Globus pallidus (tissue), 1 donor: ENCODE data around the gene RPL41.
"Not testable (repeated sequence)": the region's sequence is repeated elsewhere in the genome, so short reads cannot be mapped to it uniquely, and the experiment has no call there.

ENCODE experiments used
- DNase-seq: peaks from one replicate; pipeline ENCODE4 v3.0.0-alpha.2; 2015; ENCODE audit warnings: low spot score

Gene RPL41

DNA sequence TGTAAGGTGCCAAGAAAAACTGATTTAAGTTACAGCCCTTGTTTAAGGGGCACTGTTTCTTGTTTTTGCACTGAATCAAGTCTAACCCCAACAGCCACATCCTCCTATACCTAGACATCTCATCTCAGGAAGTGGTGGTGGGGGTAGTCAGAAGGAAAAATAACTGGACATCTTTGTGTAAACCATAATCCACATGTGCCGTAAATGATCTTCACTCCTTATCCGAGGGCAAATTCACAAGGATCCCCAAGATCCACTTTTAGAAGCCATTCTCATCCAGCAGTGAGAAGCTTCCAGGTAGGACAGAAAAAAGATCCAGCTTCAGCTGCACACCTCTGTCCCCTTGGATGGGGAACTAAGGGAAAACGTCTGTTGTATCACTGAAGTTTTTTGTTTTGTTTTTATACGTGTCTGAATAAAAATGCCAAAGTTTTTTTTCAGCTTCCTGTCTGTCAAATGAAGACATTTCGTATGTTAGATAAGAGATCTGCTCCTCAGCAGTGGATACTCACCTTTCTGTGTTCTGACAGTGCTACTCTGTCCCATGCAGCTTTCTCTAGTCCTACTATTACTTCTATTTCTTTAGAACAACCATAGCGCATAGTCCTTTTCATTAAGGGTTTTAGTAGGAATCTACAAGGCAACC, 13.2 kb upstream of the RPL41 start:
- no peak for DNase-seq

DNA sequence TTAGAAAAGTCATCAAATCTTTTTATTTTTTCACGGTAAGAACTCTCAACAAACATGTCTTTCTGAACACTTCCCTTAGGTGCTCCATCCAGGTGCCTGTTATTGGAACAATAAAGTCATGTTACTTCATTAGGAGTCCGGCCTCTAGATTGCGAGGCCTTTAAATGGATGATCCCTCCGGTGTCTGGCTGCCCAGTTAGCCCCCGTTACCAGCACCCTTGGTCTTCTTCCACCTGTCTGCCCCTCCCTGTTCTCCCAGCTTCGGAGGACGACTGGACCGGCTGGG, 12.7 kb upstream of the RPL41 start:
- no peak for DNase-seq

DNA sequence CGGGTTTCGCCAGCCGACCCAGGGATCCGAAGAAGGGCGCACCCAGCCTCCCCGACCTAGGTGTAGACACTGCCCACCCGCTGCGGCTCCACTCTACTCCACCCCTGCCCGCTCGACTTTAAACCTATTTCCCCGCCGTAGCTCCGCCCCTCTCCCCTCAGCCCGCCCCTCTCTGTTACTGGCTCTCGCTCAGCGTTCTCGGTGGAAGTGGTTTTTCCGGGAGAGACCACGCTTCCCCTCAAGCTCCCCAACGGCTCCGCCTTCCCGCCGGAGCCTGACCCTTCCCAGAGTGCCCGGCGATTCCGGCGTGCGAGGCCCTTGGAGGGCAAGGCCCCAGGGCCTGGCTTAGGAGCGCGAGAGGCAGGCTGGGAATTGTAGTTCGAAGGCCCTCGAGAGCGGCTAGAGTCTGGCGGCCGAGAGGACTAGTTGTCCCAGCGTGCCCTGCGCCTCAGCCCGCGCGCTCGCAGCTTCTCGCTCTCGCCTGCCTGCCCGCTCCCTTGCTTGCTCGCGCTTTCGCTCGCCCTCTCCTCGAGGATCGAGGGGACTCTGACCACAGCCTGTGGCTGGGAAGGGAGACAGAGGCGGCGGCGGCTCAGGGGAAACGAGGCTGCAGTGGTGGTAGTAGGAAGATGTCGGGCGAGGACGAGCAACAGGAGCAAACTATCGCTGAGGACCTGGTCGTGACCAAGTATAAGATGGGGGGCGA, 12.2 kb upstream of the RPL41 start, which contains the start of gene PA2G4:
Gene PA2G4 (plus strand): TSS at position 451 of the 706 bp plus-strand sequence. CDS start 179 bp downstream, at position 630.
- DNase-seq, result peak; percentile 98

DNA sequence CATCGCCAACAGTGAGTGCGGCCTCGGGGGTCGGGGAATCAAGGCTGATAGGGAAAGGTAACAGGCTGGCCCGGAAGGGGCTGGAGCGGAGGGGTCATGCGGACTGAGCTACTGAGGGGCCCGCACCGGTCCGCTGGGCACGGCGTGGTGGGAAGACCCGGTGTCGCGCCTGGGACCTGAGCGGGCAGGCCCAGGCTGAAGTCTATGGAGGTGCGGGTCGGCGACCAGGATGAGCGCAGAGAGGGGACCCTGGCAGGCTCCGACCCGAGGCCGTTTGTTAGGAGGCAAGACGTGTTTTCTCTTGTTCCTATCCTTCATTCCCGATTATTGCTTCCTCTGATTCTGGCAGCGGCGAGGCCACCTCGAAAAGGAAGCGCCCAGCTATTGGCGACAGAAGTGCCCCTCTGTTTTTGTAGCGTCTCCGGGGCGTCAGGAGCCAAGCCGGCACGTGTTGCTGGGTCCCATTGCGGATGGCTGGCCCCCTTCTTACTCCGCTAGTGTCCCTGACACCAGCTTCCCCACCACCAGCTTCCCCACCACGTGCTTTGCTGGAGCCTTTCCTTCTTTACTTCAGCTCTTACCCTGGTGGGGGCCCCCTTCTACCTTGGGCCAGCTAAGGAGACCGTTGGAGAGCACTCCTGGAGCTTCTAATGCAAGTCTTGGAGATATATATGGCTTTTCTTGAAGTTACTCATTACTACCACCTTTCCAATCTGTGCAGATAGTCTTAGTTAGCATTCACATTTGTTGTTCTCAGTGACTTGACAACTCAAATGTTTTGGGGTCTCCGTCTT, 11.4 kb upstream of the RPL41 start:
- DNase-seq, result no peak

DNA sequence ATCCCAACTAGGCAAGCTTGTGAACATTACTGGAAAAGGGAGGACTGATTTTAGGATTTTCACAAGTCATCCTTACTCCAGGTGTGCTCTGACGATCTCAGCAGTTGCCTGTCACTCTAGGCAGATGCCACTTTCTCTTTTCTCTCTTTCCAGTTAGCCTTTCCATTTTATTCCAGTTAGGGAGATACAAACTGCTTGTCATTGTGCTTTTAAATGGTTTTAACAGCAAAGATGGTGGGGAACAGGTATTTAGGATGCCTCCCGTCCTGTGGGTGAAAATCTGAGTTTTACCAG, 10.9 kb upstream of the RPL41 start:
- DNase-seq, result no peak

DNA sequence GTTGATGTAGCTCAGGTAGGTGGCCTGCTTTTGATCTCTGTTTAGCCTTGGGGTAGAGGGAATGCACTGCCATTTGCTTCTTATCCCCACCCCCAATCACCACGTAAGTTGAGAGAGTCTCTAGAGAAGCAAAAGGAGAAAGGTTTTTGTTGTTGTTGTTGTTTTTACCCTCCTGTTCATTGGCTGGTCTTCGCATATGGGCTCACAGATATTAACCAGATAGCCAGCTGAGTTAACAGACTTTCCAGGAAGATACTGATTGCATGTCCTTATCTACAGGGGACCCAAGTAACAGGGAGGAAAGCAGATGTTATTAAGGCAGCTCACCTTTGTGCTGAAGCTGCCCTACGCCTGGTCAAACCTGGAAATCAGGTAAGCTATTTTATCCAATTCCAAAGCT, 9.2 kb upstream of the RPL41 start:
- DNase-seq, result no peak

DNA sequence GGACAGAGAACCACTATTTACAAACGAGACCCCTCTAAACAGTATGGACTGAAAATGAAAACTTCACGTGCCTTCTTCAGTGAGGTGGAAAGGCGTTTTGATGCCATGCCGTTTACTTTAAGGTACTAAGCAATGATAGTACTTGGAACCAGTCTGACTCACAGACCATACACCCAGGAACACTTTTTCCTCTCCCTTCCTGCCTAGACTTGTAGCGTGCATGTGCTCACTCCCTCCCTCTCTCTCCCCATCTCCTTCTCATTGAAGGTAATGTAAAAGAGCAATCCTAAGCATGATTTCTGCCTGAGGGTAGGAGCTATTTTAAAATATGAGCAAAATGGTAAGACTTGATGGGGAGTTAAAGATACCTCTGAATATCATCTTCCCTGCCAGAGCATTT, 5.9 kb upstream of the RPL41 start:
- no peak for DNase-seq

DNA sequence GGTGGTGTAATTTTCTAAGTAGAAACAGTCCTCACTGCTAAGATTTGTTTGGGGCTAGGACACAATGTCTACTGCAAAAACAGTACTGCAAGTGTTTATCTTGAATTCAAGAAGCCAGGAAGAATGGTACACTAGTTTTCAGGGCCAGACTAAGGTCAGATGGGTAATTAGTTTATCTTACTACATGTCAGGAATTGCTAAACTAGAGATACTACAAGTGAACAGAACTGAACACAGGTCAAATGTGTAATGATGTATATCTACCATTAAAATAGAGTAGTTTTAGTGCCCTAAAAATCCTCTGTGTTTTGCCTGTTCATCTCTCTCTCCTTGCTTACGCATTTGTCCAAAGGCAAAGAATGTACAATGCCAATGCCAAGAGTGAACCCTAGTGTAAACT, 2.3 kb upstream of the RPL41 start:
- DNase-seq, result no peak

DNA sequence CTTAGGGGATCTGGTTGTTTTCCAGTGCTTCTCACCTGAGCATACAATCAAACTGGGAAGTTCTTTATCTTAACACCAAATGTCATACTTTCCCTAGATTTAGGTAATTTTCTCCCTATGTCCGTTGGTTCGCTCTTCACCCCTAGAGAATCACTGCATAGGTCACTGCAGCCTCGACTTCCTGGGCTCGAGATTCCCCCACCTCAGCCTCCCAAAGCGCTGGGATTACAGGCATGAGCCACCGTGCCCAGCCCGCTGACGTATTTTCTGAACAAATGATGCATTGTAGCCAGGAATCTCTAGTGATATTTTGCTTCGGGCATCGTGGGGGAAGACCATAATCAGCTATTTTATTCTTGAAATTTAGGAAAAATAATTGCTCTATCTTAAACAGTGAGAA, 1.1 kb upstream of the RPL41 start:
- peak; percentile 26 for DNase-seq

DNA sequence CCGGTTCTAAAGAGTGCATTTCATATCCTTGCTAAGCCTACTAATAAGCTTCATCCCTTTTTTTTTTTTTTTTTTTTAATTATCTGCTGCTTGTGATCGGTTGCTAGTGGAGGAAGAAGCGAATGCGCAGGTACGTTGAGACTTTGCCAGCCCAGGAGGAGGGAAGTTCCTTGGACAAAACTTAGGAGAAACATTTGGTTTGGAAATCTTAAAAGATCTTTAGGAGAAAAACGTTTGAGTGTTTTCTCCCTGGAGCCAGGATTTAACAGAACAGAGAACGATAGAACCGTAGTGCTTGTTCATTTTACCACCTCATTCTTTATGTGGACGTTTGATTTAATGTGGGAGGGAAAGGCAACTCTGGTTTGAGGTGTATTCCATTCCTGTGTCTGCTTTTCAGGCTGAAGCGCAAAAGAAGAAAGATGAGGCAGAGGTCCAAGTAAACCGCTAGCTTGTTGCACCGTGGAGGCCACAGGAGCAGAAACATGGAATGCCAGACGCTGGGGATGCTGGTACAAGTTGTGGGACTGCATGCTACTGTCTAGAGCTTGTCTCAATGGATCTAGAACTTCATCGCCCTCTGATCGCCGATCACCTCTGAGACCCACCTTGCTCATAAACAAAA, 761 bp downstream of the RPL41 start:
- DNase-seq, result not testable (repeated sequence)

DNA sequence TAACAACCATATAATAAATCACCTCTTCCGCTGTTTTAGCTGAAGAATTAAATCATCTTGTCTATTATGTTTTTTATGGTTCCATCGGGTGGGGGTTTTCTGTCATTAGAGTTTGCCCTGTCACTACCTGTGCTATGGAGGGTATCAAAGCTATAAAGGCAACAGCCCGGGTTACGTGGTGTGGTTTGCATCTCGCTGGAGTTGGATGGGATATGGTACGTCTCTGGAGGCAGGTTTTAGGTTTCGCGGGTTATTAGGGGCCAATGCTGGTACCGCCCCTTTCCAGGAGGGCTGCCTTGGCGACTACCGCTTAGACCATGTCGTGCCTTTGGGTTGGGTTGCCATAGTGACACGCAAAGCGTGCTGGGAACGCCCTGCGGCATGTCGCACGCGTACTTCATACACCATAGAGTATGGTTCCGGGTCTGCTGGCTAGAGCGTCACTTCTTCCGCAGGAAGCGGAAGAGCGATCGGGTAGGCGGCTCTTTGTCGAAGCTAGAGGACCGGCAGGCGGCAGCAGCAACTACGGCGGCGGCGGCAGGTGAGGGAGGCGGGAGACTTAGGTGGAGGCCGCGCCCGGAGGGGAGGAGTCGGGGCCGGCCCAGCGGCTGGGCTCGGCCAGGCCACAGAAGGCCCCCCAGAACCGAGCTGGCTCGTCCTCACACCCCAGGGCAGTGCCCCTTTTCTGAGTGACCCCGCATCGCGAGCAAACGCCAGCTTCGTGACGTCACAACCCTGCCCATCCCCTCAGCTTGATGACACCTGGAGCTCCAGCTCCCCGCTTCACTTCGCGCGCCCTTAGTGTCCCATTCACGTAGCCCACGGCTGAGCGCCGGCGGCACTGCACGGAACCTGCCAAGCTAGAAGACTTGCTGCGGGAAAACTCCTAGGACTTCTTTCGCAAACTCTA, 1.6 kb downstream of the RPL41 start, which contains the start of gene ZC3H10:
Gene ZC3H10 (plus strand): TSS at position 489 of the 910 bp plus-strand sequence. CDS start 2,297 bp downstream, outside the sequence.
- peak; percentile 97 for DNase-seq

DNA sequence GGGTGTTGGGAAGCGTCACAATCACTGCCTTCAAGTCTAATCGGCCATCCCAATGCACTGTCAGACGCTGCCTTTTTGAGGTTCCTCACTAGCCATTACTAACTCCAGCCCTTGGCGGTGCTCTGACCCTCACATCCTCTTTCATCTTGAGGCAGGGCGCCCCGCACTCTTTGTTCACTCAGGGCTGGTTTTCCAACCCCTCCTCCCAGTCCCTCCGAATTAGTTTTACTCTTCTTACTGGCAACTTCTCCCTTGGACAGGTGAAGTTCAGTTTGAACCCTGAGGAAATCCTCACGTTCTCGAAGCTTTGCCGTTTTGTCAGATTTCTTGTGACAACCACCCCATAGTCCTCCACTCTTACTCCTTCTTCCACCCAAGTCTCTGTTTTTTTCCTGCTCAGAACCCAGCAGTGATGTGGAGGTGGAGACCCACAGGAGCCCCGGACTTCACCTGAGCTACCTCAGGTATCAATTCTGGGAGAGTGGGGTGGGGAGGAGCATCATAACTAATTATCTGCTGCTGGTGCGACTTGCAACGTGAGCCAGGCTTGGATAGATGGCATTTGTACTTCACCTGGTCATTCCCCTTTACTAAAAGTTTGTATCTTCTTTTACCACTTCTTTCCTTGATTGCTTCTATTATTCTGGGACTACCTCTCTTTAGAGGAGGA, 2.4 kb downstream of the RPL41 start:
- DNase-seq, result no peak

DNA sequence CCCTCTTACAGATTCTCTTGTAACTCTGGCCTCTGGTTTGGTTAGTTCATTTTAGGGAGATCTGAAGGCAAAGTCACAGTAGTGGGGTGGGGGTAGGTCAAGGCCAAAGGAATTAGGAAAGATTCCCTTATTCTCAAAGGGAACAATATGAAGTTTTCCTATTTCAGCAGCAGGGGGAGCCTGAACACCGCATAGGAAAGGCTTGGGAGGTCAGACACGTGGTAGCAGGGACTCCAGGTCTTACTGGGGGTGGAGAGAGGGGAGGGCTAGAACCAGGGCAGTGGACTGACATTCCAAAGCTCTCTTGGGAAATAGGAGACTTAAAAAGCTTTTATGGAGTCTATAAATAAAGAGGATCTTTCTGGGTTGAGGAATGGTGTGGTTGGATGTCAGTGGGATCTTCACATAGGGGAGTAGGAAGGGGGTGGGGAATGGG, 2.9 kb downstream of the RPL41 start:
- peak; percentile 71 for DNase-seq

DNA sequence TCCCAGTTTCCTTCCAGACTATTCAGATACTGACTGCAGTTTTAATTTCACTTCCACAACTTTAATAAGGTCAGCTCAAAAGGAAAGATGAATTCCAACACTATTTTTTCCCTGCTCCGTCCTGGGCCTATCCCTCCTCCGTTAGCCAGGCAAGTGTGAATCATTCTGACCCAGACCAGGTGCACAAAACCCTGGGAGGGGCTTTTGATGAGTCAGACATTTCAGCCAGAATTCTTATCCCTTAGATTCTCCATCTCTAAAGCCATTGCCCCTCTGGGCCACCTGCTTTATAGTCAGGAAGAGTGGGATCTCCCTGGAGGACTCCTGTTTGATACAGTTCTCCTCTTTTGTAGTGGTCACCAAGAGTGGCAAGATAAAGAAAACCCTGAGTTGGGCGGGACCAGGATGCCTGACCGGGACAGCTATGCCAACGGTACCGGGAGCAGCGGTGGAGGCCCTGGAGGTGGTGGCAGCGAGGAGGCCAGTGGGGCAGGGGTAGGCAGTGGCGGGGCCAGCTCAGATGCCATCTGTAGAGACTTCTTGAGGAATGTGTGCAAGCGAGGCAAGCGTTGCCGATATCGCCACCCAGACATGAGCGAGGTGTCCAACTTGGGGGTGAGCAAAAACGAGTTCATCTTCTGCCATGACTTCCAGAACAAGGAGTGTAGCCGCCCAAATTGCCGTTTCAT, 3.9 kb downstream of the RPL41 start:
- DNase-seq, result no peak

DNA sequence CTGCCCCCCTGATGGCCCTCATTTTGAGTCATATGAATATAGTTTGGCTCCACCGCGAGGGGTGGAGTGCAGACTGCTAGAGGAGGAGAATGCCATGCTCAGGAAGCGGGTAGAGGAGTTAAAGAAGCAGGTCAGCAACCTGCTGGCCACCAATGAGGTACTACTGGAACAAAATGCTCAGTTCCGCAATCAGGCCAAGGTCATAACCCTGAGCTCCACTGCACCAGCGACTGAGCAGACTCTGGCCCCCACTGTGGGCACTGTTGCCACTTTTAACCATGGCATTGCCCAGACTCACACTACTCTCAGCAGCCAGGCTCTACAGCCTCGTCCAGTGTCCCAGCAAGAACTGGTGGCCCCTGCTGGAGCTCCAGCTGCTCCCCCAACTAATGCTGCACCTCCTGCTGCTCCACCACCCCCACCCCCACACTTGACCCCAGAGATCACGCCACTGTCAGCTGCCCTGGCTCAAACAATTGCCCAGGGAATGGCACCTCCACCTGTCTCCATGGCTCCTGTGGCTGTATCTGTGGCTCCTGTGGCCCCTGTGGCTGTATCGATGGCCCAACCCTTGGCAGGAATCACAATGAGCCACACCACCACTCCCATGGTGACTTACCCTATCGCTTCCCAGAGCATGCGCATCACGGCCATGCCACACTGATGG, 4.9 kb downstream of the RPL41 start:
- no peak for DNase-seq

DNA sequence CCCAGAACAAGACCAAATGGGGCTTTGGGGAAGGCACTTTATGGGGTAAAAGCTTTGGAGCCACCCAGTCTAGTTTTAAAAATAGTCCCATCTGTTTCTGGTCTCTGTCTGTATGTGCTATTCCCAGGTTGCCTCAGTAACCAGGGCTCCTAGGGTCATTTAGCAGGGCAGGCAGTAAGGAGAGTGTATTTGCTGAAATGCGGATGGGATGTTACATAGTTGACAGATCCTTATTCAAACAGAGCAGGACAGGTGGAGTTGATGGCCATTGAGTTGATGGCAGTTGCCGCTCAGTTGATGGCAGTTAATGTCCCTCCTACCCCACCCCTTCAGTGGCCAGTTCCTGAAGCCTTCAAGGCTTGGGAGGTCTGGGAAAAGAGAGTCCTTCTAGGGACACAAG, 6.2 kb downstream of the RPL41 start:
- no peak for DNase-seq

DNA sequence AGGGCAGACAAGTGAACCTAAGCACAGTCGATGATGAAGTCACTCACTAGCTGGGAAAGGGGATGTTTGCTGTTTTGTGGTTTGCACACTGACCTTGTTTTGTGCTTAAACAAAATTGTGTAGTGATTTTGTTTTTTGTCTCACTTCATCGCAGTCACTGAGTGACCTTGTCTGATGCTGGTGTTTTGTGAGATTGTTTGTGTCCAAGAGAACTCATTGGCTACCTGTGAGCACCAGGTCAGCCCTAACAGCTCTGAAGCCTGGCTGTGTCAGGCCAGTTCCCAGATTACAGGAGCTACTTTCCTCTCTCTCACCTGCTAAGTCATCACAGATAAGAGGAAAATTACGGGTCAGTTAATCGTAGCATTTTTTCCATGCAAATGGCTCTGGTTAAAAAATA, 7.7 kb downstream of the RPL41 start:
- no peak for DNase-seq

DNA sequence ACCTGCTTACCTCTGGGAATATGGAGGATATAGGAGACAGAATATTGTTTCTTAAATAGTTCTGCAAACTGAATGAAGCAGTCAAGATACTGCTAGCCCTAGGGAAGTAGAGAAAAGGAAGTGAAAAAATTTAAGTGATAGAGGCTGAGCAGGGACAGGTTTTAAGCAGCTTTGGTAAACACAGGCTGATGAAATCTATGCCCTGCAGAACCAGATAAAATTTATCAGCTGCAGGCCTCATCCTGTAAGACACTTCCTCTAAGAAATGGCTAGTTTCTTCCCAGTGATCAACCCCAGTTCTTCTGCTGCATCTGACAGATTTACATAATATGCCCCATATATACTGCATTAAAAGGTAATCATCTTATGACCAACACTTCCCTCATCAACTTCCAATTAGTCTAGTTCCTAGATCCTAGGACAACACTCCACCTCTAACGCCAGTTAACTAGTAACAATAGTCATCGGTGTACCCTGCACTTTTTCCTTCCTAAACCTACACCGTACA, 10.4 kb downstream of the RPL41 start:
- no peak for DNase-seq

DNA sequence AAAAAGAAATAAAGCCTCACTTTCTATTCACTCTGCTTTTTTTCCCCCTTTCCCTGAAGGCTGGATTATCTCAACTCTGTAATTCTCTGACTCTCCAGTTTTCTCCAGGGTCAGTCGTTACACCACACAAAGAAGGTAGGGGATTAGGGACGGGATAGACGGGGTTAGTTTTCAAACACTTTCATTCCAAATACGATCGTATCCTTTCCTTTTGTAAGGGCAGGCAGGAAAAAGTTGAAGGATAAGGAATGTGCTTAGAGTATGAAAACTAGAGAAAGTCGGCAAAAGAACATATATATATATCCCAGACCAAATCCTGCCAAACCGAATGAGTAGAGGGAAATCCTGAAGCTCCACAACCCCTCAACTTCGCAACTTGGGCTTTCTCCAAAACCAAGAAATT, 11.1 kb downstream of the RPL41 start:
- DNase-seq, result no peak
